ENCODE data around the gene LAMC3. TPM values are rescaled to one million over a fixed set of nuclear protein-coding genes. Genes with fewer than 3 reads are reported as not detected.
A peak's percentile ranks its signal among the peaks of the same experiment; 100 is the strongest.

LAMC3 gene
- total RNA-seq, 3 donors from 2014 or later: 2.1 to 8.5 (median 7.8) TPM

- no peak overlapping the region for H3K4me3 ChIP-seq
- peak overlapping the region; percentile 58 for H3K27ac ChIP-seq
- H3K36me3 ChIP-seq: no peaks in the 10 kb centered on the region
- intact Hi-C loops (cut with DNase I; ENCODE audit: low total_unique reads): loop anchor here (10.0 kb wide), 1 partner anchor 63 kb away; no protein-coding TSS in a partner anchor
- TF ChIP-seq POLR2AphosphoS5 (IDR thresholded peaks at IDR 0.05) (no peak), POLR2A (IDR thresholded peaks at IDR 0.05) (no peak)
- TF ChIP-seq, protein P1, sequence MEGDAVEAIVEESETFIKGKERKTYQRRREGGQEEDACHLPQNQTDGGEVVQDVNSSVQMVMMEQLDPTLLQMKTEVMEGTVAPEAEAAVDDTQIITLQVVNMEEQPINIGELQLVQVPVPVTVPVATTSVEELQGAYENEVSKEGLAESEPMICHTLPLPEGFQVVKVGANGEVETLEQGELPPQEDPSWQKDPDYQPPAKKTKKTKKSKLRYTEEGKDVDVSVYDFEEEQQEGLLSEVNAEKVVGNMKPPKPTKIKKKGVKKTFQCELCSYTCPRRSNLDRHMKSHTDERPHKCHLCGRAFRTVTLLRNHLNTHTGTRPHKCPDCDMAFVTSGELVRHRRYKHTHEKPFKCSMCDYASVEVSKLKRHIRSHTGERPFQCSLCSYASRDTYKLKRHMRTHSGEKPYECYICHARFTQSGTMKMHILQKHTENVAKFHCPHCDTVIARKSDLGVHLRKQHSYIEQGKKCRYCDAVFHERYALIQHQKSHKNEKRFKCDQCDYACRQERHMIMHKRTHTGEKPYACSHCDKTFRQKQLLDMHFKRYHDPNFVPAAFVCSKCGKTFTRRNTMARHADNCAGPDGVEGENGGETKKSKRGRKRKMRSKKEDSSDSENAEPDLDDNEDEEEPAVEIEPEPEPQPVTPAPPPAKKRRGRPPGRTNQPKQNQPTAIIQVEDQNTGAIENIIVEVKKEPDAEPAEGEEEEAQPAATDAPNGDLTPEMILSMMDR (IDR thresholded peaks at IDR 0.05): no peak
- no peak for DNase-seq (ENCODE audit: low spot score in 2 of 2)
- H3K4me1 ChIP-seq: no peaks in the 10 kb centered on the region
- no peaks in the 10 kb centered on the region for H3K9me3 ChIP-seq
- no peaks in the 10 kb centered on the region for H3K27me3 ChIP-seq
Measured at GRCh38 chr9:131107760-131108159, 98.8 kb downstream of the LAMC3 start.

GRCh38 chr9:131111186-131111853 lies 102.3 kb downstream of the LAMC3 start:
- H3K27me3 ChIP-seq: no peaks in the 10 kb centered on the region
- no peaks in the 10 kb centered on the region for H3K4me1 ChIP-seq
- no peaks in the 10 kb centered on the region for H3K9me3 ChIP-seq
- no peaks in the 10 kb centered on the region for H3K36me3 ChIP-seq
- intact Hi-C loops (cut with DNase I; ENCODE audit: low total_unique reads): no loop called here
- TF ChIP-seq POLR2A (IDR thresholded peaks at IDR 0.05) (no peak), POLR2AphosphoS5 (IDR thresholded peaks at IDR 0.05) (no peak)
- TF ChIP-seq, protein P1 (IDR thresholded peaks at IDR 0.05): no peak
- DNase-seq (ENCODE audit: low spot score in 2 of 2): no peak
- H3K4me3 ChIP-seq: no peak overlapping the region
- H3K27ac ChIP-seq: peak overlapping the region; percentile 61 to 63

DNA sequence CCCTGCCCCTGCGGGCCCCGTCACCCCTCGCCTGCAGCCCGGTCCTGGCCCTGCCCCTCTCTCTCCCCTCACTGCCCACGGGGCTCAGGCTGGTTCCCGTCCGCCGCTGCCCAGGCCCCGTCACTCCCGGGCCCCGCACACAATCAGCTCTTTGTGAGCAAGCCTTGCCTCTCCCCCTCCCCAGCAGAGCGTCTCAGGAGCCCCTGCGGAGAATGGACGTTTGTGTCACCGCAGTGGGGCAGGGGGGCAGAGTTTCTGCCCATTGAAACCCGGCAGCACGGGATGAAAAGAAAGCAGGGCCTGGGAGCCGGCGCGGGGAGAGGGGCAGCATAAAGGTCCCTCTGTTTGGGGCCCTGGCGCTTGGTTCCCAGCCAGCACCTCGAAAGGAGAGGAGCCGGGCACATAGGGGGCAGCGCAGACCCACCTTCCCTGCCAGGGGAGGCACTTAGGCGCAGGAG lies 102.9 kb downstream of the LAMC3 start:
- Histone ChIP-seq H3K27me3 (no peaks in the 10 kb centered on the region), H3K4me1 (no peaks in the 10 kb centered on the region), H3K27ac (peak overlapping the region; percentile 61 to 63), H3K36me3 (no peaks in the 10 kb centered on the region), H3K4me3 (peak overlapping the region in 2 of 3 donors; percentile 5 to 40), H3K9me3 (no peaks in the 10 kb centered on the region)
- no peak for TF ChIP-seq POLR2AphosphoS5 (IDR thresholded peaks at IDR 0.05)
- TF ChIP-seq, protein P1 (IDR thresholded peaks at IDR 0.05): no peak
- no peak for TF ChIP-seq POLR2A (IDR thresholded peaks at IDR 0.05)
- intact Hi-C loops (cut with DNase I; ENCODE audit: low total_unique reads): no loop called here
- no peak for DNase-seq (ENCODE audit: low spot score in 2 of 2)

- no peaks in the 10 kb centered on the region for H3K27me3 ChIP-seq
- H3K9me3 ChIP-seq: no peaks in the 10 kb centered on the region
- no peak for TF ChIP-seq POLR2A (IDR thresholded peaks at IDR 0.05)
- TF ChIP-seq, protein P1 (IDR thresholded peaks at IDR 0.05): no peak
- TF ChIP-seq POLR2AphosphoS5 (IDR thresholded peaks at IDR 0.05): no peak
- peak overlapping the region in 1 of 3 donors; percentile 40 for H3K4me3 ChIP-seq
- intact Hi-C loops (cut with DNase I; ENCODE audit: low total_unique reads): no loop called here
- peak in 1 of 2 donors; percentile 53 for DNase-seq (ENCODE audit: low spot score in 2 of 2)
- no peaks in the 10 kb centered on the region for H3K36me3 ChIP-seq
- H3K4me1 ChIP-seq: no peaks in the 10 kb centered on the region
- peak overlapping the region; percentile 62 to 63 for H3K27ac ChIP-seq
Measured at GRCh38 chr9:131112374-131113154, 103.6 kb downstream of the LAMC3 start.

DNA sequence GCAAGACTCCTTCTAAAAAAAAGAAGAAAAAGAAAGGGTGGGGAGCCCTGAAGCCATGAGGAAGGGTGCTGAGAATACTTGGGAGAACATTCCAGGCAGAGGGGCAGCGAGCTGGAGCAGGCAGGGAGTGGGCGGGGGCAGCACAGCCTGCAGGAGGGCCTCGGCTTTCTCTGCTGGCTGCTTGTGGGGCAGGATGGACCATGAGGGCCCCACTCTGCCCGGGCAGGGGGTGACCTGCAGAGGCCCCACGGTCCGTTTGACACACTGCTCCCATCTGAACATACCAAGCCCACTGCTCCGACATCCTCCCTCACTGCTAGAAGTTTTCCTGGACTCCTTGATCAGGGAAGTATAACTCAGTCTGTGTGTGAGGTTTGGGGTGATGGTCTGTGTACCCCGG lies 104.7 kb downstream of the LAMC3 start:
- Histone ChIP-seq H3K9me3 (no peaks in the 10 kb centered on the region), H3K4me3 (no peak overlapping the region), H3K27ac (peak overlapping the region; percentile 25 to 62), H3K27me3 (no peaks in the 10 kb centered on the region), H3K4me1 (no peaks in the 10 kb centered on the region), H3K36me3 (no peaks in the 10 kb centered on the region)
- DNase-seq (ENCODE audit: low spot score in 2 of 2): no peak
- TF ChIP-seq POLR2AphosphoS5 (IDR thresholded peaks at IDR 0.05): no peak
- TF ChIP-seq, protein P1 (IDR thresholded peaks at IDR 0.05): no peak
- intact Hi-C loops (cut with DNase I; ENCODE audit: low total_unique reads): no loop called here

All from breast epithelium (tissue), 4 donors.